ENCODE results near the gene ERCC1.

The ERCC1 gene

GRCh38 chr19:45404557-45405434 is 18.9 kb downstream of the ERCC1 start, which contains the start of gene PPP1R13L:
Gene PPP1R13L, minus strand, starts transcription at chr19:45405069. Its CDS starts 6,751 bp downstream, at chr19:45398318.
- peak; percentile 80 for DNase-seq

GRCh38 chr19:45403781-45404556 is 19.7 kb downstream of the ERCC1 start:
- peak; percentile 63 for DNase-seq

GRCh38 chr19:45403272-45403671 is 20.4 kb downstream of the ERCC1 start:
- DNase-seq = no peak

- peak; percentile 39 for DNase-seq
Measured at GRCh38 chr19:45402298-45403061, 21.2 kb downstream of the ERCC1 start.

GRCh38 chr19:45401815-45402214 is 21.9 kb downstream of the ERCC1 start:
- no peak for DNase-seq

- DNase-seq = no peak
Measured at GRCh38 chr19:45400192-45400591, 23.5 kb downstream of the ERCC1 start.

- no peak for DNase-seq
Measured at GRCh38 chr19:45395821-45396617, 27.7 kb downstream of the ERCC1 start.

GRCh38 chr19:45391871-45392665 is 31.6 kb downstream of the ERCC1 start:
- DNase-seq = no peak

GRCh38 chr19:45391346-45391745 is 32.4 kb downstream of the ERCC1 start:
- peak; percentile 38 for DNase-seq

- no peak for DNase-seq
Measured at GRCh38 chr19:45385392-45386221, 38.1 kb downstream of the ERCC1 start.

GRCh38 chr19:45382426-45382825 is 41.3 kb downstream of the ERCC1 start:
- no peak for DNase-seq

- no peak for DNase-seq
Measured at GRCh38 chr19:45380107-45380506, 43.6 kb downstream of the ERCC1 start.

GRCh38 chr19:45376045-45376724 is 47.5 kb downstream of the ERCC1 start:
- DNase-seq = peak; percentile 100

GRCh38 chr19:45370410-45371204 is 53.1 kb downstream of the ERCC1 start, which contains the start of gene ERCC2:
Gene ERCC2, minus strand, starts transcription at chr19:45370573. Its CDS starts 33 bp downstream, at chr19:45370540.
- DNase-seq = peak; percentile 99

GRCh38 chr19:45368737-45369340 is 54.9 kb downstream of the ERCC1 start:
- DNase-seq = peak; percentile 24

GRCh38 chr19:45368127-45368526 is 55.6 kb downstream of the ERCC1 start:
- DNase-seq = no peak

- no peak for DNase-seq
Measured at GRCh38 chr19:45364696-45365095, 59.0 kb downstream of the ERCC1 start.

- no peak for DNase-seq
Measured at GRCh38 chr19:45363861-45364459, 59.8 kb downstream of the ERCC1 start.
